CD14-positive monocyte (primary cell): Measurements from ENCODE around the gene PIK3R6. TPM values are rescaled to one million over a fixed set of nuclear protein-coding genes. Genes with fewer than 3 reads are reported as not detected.

Experiments
- DNase-seq, 3 donors: peaks; one replicate each; pipeline ENCODE4 v3.0.0-alpha.2; 2011 to 2022
- H2AFZ ChIP-seq: 2 replicates; pipeline ENCODE4 v1.6.0; 2012; ENCODE audit warnings: mild to moderate bottlenecking, low read depth, low read length, inconsistent platforms; ENCODE audit not compliant: insufficient read depth, poor library complexity, severe bottlenecking
- H3K27ac ChIP-seq, 2 donors: 1 replicate in 1 of 2; 2 replicates in 1 of 2; pipeline ENCODE4 v1.5.1; 2012 to 2013; ENCODE audit warnings: low read length in 2 of 2, control low read depth in 1 of 2, inconsistent platforms in 1 of 2, low read depth in 1 of 2, mild to moderate bottlenecking in 1 of 2
- H3K27me3 ChIP-seq, 2 donors: one replicate each; pipeline versions ENCODE4 v1.6.0 to v1.6.1; 2011 to 2013; ENCODE audit warnings: low read length in 2 of 2; ENCODE audit not compliant: control insufficient read depth in 2 of 2, insufficient read depth in 2 of 2
- H3K36me3 ChIP-seq, 2 donors: replicated peaks in 1 of 2; 1 replicate in 1 of 2; 2 replicates in 1 of 2; pipeline versions ENCODE4 v1.5.1 to v1.6.1; 2012 to 2013; ENCODE audit warnings: low read length in 2 of 2, control low read depth in 1 of 2, inconsistent platforms in 1 of 2, mild to moderate bottlenecking in 1 of 2; ENCODE audit not compliant: insufficient read depth in 2 of 2, control insufficient read depth in 1 of 2
- H3K4me1 ChIP-seq, 2 donors: 1 replicate in 1 of 2; 2 replicates in 1 of 2; pipeline versions ENCODE4 v1.5.1 to v1.6.1; 2012 to 2013; ENCODE audit warnings: low read length in 2 of 2, control low read depth in 1 of 2, inconsistent platforms in 1 of 2, mild to moderate bottlenecking in 1 of 2, moderate library complexity in 1 of 2; ENCODE audit not compliant: insufficient read depth in 2 of 2, control insufficient read depth in 1 of 2
- H3K4me2 ChIP-seq: replicated peaks from 2 replicates; pipeline ENCODE3; 2012; ENCODE audit warnings: low read length, moderate library complexity, mild to moderate bottlenecking; ENCODE audit not compliant: poor library complexity, severe bottlenecking; ENCODE audit errors: extremely low read depth
- H3K4me3 ChIP-seq, 3 experiments: fragments of 200-600 bp in 1 of 3; sonication (generic) in 1 of 3; replicated peaks in 1 of 3; 1 replicate in 2 of 3; 2 replicates in 1 of 3; pipeline ENCODE4 v1.5.1; 2011 to 2013; ENCODE audit warnings: low read length in 3 of 3, mild to moderate bottlenecking in 3 of 3, control low read depth in 2 of 3, low read depth in 2 of 3, inconsistent platforms in 1 of 3, moderate library complexity in 1 of 3
- H3K79me2 ChIP-seq: 2 replicates; pipeline ENCODE4 v1.6.0; 2012; ENCODE audit warnings: mild to moderate bottlenecking, control low read depth, inconsistent platforms, low read length, moderate library complexity; ENCODE audit not compliant: insufficient read depth
- H3K9ac ChIP-seq: 2 replicates; pipeline ENCODE4 v1.6.0; 2017; ENCODE audit warnings: low read length, mild to moderate bottlenecking; ENCODE audit not compliant: insufficient read depth, poor library complexity, severe bottlenecking
- H3K9me3 ChIP-seq, 2 donors: replicated peaks in 1 of 2; 1 replicate in 1 of 2; 2 replicates in 1 of 2; pipeline versions ENCODE4 v1.5.1 to v1.6.1; 2012 to 2013; ENCODE audit warnings: low read length in 2 of 2, control low read depth in 1 of 2; ENCODE audit not compliant: control insufficient read depth in 1 of 2, insufficient read depth in 1 of 2
- H4K20me1 ChIP-seq: 2 replicates; pipeline ENCODE4 v1.6.0; 2012; ENCODE audit warnings: mild to moderate bottlenecking, low read length, control low read depth, moderate library complexity; ENCODE audit not compliant: insufficient read depth
- H3K27ac Mint-ChIP-seq, 7 donors: one replicate each; pipeline ENCODE4 v1.8.0; 2020; ENCODE audit warnings: mild to moderate bottlenecking in 7 of 7, mixed read lengths in 7 of 7, moderate library complexity in 6 of 7, inconsistent platforms in 2 of 7
- H3K27me3 Mint-ChIP-seq, 3 donors: one replicate each; pipeline ENCODE4 v1.8.0; 2021 to 2022; ENCODE audit warnings: low read depth in 3 of 3, mild to moderate bottlenecking in 3 of 3, mixed read lengths in 3 of 3, moderate library complexity in 3 of 3, inconsistent platforms in 1 of 3
- H3K36me3 Mint-ChIP-seq, 2 donors: one replicate each; pipeline ENCODE4 v1.8.0; 2020; ENCODE audit warnings: mixed read lengths in 2 of 2, inconsistent platforms in 1 of 2, mild to moderate bottlenecking in 1 of 2
- H3K4me1 Mint-ChIP-seq: one replicate; pipeline ENCODE4 v1.8.0; 2020; ENCODE audit warnings: mild to moderate bottlenecking, mixed read lengths
- H3K4me3 Mint-ChIP-seq, 2 donors: one replicate each; pipeline ENCODE4 v1.8.0; 2020; ENCODE audit warnings: mild to moderate bottlenecking in 2 of 2, mixed read lengths in 2 of 2, moderate library complexity in 1 of 2
- H3K9me3 Mint-ChIP-seq, 7 donors: one replicate each; pipeline ENCODE4 v1.8.0; 2020 to 2022; ENCODE audit warnings: mixed read lengths in 7 of 7, mild to moderate bottlenecking in 6 of 7, moderate library complexity in 6 of 7, inconsistent platforms in 2 of 7
- CTCF ChIP-seq: fragments of 200-600 bp; IDR thresholded peaks from one replicate; pipeline ENCODE4 v1.8.0; 2022; ENCODE audit warnings: antibody characterized with exemption, mild to moderate bottlenecking
- WGBS: methylation state at CpG from one replicate; pipeline ENCODE4 v1.1.5; 2013; ENCODE audit warnings: missing lambda C conversion rate; ENCODE audit not compliant: insufficient coverage; 5-methylcytosine and 5-hydroxymethylcytosine counted together
- intact Hi-C, 2 donors: fragments of 100-400 bp; cut with micrococcal nuclease; formaldehyde crosslinking; loops; one replicate each; pipeline versions ENCODE4 v1.15.0 to v1.15.1; 2023
- polyA plus RNA-seq, 3 donors: library from polyadenylated mRNA; depleted of rRNA in 1 of 3; unstranded in 2 of 3; stranded (reverse) in 1 of 3; fragments of 300-500 nt in 2 of 3; fragments of >200 nt in 1 of 3; fragmentation: Illumina TruSeq in 2 of 3; gene quantifications; 1 replicate in 2 of 3; 2 replicates in 1 of 3; pipeline ENCODE4 v1.2.3, GENCODE V29; 2012 to 2021

The PIK3R6 gene
- polyA plus RNA-seq, 3 donors: 3.6 to 23.3 (median 5.8) TPM

DNA sequence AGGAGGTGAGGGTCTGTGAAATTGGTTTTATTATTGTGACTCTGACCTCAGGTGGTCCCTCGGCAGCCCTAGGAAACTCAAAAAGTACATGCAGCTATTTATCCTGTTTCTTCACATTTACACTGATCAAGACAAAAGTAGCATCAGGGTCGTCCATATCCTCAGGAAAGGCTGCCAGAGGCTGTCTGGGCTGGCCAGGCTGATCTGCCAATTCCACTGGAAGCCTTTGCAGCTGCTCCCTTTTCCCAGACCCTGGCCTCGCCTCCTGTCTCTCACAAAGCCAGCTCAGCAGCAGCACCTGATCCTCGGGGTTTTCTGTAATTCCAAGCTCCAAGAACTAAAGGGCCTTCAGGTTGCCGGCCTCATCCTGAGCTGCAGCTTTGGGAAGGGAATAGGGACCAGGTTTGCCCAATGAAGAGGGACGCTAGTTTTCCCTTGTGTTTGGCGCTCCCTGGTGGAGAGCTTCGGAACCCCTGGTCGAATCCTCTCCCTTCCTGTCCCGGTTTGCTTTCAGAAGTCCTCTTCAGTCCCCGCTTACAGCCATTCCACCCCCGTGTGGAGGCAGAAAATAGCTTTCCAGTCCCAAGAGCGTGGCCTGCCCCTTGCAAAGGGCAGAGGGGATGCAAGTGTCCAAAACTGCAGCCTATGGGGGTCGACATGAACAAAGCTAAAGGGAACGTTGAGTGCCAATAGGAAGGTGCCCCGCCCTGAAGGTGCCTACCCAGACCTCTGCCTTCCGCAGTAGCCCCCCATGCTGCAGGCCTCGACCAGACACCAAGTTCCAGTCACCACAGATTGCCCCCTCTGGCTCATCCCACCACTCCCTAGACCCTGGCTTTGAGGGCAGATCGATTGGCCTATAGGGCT lies 81.7 kb downstream of the PIK3R6 start:
- no peaks in the 10 kb centered on the region for H3K27me3 ChIP-seq

GRCh38 chr17:8782176-8782575 lies 85.3 kb downstream of the PIK3R6 start:
- H3K27ac ChIP-seq: no peak overlapping the region
- no peaks in the 10 kb centered on the region for H3K27me3 Mint-ChIP-seq
- H3K4me1 ChIP-seq: peaks cover 18 to 32% of the 10 kb centered on the region in 2 donors
- H3K36me3 ChIP-seq: no peaks in the 10 kb centered on the region
- peak overlapping the region; percentile 46 for H2AFZ ChIP-seq
- H3K79me2 ChIP-seq: no peaks in the 10 kb centered on the region
- H3K9me3 ChIP-seq: no peaks in the 10 kb centered on the region
- H4K20me1 ChIP-seq: no peaks in the 10 kb centered on the region
- no peaks in the 10 kb centered on the region for H3K27me3 ChIP-seq
- no peak overlapping the region for H3K4me3 Mint-ChIP-seq
- H3K4me3 ChIP-seq: no peak overlapping the region
- no peak overlapping the region for H3K4me2 ChIP-seq
- H3K27ac Mint-ChIP-seq: no peak overlapping the region
- H3K9me3 Mint-ChIP-seq: peaks cover 0 to 2% (median 0%) of the 10 kb centered on the region in 7 donors
- TF ChIP-seq CTCF: no peak
- H3K36me3 Mint-ChIP-seq: no peaks in the 10 kb centered on the region
- H3K4me1 Mint-ChIP-seq: peaks cover 34% of the 10 kb centered on the region
- no peak for DNase-seq
- WGBS: no CpG with 5 or more reads among the region's 1 CpG
- no peak overlapping the region for H3K9ac ChIP-seq
- intact Hi-C loops: loop anchor here in 1 of 2 donors (10.0 kb wide), 1 partner anchor 397 kb away; the partner anchor contains the start of gene RPL26

More for the DNA sequence above, 81.7 kb downstream of the PIK3R6 start:
- no peaks in the 10 kb centered on the region for H3K36me3 Mint-ChIP-seq
- no peaks in the 10 kb centered on the region for H3K27me3 Mint-ChIP-seq
- no peak overlapping the region for H3K9ac ChIP-seq
- no peaks in the 10 kb centered on the region for H3K79me2 ChIP-seq
- H3K4me1 ChIP-seq: peaks cover 19 to 28% of the 10 kb centered on the region in 2 donors
- H3K4me2 ChIP-seq: peak overlapping the region; percentile 56
- H3K4me3 ChIP-seq: no peak overlapping the region
- H3K36me3 ChIP-seq: no peaks in the 10 kb centered on the region
- 46% methylated on average over 10 of the region's 19 CpGs for WGBS
- no peak overlapping the region for H3K27ac Mint-ChIP-seq
- H3K4me1 Mint-ChIP-seq: peaks cover 27% of the 10 kb centered on the region
- TF ChIP-seq CTCF: peak; percentile 93
- no peaks in the 10 kb centered on the region for H3K9me3 ChIP-seq
- peaks cover 0 to 2% (median 0%) of the 10 kb centered on the region in 7 donors for H3K9me3 Mint-ChIP-seq
- peak overlapping the region; percentile 71 for H2AFZ ChIP-seq
- peak; percentile 42 to 72 (median 64) for DNase-seq
- H4K20me1 ChIP-seq: no peaks in the 10 kb centered on the region
- no peak overlapping the region for H3K27ac ChIP-seq
- intact Hi-C loops: loop anchor here in 1 of 2 donors (10.0 kb wide), 1 partner anchor 401 kb away; the partner anchor contains the start of gene RPL26
- peak overlapping the region in 1 of 2 donors; percentile 51 for H3K4me3 Mint-ChIP-seq
